ENCODE data around the gene KIAA0513.

KIAA0513 gene

GRCh38 chr16:85110105-85110504 is 82.5 kb downstream of the KIAA0513 start:
- no peak overlapping the region for H3K4me3 ChIP-seq (replicated peaks; ENCODE audit: low read depth, low read length)
- TF ChIP-seq CTCF (IDR thresholded peaks at IDR 0.05; ENCODE audit: low read length, missing control alignments), result no peak
- DNase-seq (ENCODE audit: low read depth), result no peak

DNA sequence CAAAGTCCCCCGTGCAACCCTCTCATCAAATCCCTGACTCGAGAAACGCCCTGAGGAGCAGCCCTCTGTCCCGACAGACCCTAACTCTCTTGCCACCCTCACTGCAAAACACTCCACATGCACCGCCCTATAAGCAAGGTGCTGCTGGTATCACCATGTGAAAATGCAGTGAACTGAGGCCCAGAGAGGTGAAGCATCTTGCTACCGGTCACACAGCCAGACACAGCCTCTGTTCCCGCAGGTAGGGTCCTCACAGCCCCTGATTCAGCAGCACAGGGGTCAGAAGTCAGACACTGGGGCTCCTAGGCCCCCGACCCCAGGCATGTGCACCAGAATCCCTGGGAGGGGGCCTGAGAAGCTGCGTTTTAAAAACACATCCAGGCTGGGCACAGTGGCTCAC is 83.6 kb downstream of the KIAA0513 start:
- H3K4me3 ChIP-seq (replicated peaks; ENCODE audit: low read depth, low read length), result no peak overlapping the region
- no peak for TF ChIP-seq CTCF (IDR thresholded peaks at IDR 0.05; ENCODE audit: low read length, missing control alignments)
- DNase-seq (ENCODE audit: low read depth), result no peak

DNA sequence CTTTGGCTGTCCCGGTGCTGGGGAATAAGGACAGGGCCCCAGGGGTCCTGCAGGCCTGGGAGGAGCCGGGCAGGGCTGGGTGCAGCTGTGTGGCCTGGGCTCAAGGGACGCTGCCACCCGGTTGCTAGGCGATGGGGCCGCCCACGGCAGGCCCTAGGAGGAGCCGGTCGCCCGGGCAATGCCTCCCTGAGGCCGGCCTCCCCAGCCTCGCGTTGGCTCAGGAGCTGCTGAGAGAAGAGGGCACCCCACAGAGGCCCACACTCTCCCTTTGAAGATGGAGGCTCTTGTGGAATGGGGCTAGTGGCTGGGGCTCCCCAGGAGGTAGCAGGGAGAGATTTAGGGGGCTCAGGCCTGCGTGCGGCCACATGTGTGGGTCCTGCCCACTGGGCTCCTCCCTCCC is 84.8 kb downstream of the KIAA0513 start, which contains the start of gene CIBAR2:
CIBAR2 (minus strand) TSS at position 109 of the 400 bp plus-strand sequence. CDS start 120 bp downstream, outside the sequence.
- TF ChIP-seq CTCF (IDR thresholded peaks at IDR 0.05; ENCODE audit: low read length, missing control alignments), result no peak
- no peak for DNase-seq (ENCODE audit: low read depth)

GRCh38 chr16:85113168-85113733 is 85.7 kb downstream of the KIAA0513 start:
- no peak for TF ChIP-seq CTCF (IDR thresholded peaks at IDR 0.05; ENCODE audit: low read length, missing control alignments)

More for the DNA sequence above, 84.8 kb downstream of the KIAA0513 start, which contains the start of gene CIBAR2:
- no peak within 1 kb of the TSS for H3K4me3 ChIP-seq (replicated peaks; ENCODE audit: low read depth, low read length)

DNA sequence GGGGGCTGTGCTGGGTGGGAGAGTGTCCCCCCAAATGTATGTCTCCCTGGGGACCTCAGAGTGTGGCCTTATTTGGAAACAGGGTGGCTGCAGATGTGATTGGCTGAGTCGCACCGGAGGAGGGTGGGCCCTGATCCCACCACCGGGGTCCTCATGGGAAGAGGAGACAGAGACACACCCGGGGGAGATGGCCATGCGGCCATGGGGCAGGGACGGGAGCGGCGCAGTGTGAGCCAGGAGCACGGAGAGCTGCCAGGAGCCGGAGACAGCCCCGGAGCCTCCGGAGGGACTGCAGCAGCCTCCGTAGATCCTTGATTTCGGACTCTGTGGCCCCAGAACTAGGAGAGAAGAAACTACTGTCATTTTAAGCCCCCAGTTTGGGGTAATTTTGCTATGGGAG is 86.3 kb downstream of the KIAA0513 start:
- no peak overlapping the region for H3K4me3 ChIP-seq (replicated peaks; ENCODE audit: low read depth, low read length)
- DNase-seq (ENCODE audit: low read depth), result no peak
- no peak for TF ChIP-seq CTCF (IDR thresholded peaks at IDR 0.05; ENCODE audit: low read length, missing control alignments)

More at GRCh38 chr16:85113168-85113733, 85.7 kb downstream of the KIAA0513 start:
- DNase-seq (ENCODE audit: low read depth), result no peak
- H3K4me3 ChIP-seq (replicated peaks; ENCODE audit: low read depth, low read length), result no peak overlapping the region

DNA sequence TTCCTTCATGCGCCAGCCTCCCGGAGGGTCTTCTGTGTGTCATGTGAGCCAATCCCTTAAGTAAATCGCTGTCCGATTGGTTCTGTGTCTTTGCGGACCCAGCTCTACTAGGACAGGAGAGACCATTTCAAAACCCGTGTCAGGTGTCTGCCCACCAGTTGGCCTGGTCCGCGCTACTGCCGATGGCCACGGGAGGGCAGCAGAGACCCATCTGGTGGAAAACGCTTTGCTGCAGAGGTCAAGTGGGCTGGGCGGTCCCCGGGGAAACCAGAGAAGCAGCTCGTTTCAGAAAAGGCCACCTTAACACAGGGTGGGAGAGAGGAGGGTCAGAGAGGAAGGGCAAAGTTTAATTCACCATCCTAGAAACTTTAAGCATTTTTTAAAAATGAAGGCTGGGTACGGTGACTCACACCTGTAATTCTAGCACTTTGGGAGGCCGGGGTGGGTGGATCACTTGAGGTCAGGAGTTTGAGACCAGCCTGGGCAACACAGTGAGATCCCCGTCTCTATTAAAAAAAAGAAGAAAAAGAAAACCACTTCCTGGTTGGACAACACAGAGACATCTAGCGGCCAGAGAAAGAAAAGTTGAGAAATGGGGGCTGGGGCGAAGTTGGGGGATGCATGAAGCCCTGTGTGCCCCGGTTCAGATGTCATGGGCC is 87.4 kb downstream of the KIAA0513 start:
- peak; percentile 84 for DNase-seq (ENCODE audit: low read depth)
- H3K4me3 ChIP-seq (replicated peaks; ENCODE audit: low read depth, low read length), result no peak overlapping the region
- peak; percentile 95 for TF ChIP-seq CTCF (IDR thresholded peaks at IDR 0.05; ENCODE audit: low read length, missing control alignments)

Measured in fibroblast of pulmonary artery (primary cell).